ENCODE results near the gene KCNJ1. TPM values are rescaled to one million over a fixed set of nuclear protein-coding genes. Genes with fewer than 3 reads are reported as not detected.

KCNJ1 gene
- total and polyA plus RNA-seq, 2 donors, result 0.09 TPM; not detected in 1

DNA sequence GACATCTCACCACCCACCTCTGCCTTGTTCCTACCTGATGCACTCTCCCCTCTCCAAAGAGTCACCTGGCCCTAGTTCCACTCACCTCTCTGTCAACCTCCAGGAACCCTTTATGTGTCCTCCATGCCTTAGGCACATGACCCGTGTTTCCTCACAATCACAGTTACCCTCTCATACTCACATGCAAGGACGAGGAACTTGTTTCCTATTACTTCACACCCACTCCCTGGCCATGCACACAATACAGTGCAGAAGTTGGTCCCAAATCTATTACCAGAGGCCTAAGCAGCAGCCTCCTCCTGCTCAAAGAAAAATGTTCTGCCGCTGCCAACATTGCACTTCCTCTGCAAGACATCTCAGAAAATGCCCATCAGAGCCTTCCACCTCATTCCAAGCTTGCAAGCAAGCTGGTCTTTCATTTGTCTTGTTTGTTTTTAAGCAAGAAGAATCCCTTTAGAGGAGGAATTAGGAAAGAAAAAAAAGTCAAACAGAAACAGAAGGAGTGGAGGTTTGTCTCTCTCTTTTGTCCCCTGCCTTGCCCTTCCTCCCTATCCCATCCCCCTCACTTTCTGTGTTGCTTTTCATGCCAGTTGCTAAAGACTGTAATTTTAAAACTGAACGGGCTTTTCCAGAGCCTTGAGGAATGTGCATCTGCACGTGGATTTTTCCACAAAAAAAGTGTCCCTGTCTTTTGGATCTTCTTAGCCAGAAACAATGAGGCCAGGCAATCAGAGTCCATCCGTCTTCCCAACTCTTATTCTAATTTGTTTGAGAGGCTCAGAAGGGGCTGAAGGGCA is 63.4 kb downstream of the KCNJ1 start:
- H3K27ac ChIP-seq (ENCODE audit: low read depth), result no peak overlapping the region
- H3K4me3 ChIP-seq (ENCODE audit: low read depth, low read length), result no peak overlapping the region
- no peaks in the 10 kb centered on the region for H3K36me3 ChIP-seq (ENCODE audit: insufficient read depth)
- 70% methylated on average over 6 of the region's 6 CpGs for WGBS
- H3K4me1 ChIP-seq (ENCODE audit: insufficient read depth), result no peaks in the 10 kb centered on the region
- DNase-seq (ENCODE audit: extremely low spot score), result no peak

DNA sequence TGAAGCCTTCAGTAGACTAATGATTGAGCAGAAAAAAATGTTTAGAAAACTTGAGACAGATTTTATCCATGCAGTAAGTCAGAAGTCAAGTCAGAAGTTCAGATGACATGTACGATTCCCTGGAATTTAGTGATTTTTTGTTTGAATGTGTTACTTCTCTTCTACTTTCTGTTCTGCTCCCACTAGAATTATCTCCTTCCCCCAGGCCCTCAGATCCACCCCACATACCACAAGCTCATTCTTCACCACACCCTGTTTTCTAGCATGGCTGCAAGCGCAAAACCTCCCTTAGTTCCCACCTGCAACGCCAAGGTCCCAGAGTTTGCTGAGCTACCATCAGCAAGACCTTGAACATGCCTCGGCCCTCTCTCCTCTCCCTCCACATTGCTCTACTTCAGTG is 64.1 kb downstream of the KCNJ1 start:
- Histone ChIP-seq H3K27ac (ENCODE audit: low read depth) (no peak overlapping the region), H3K4me3 (ENCODE audit: low read depth, low read length) (no peak overlapping the region), H3K36me3 (ENCODE audit: insufficient read depth) (no peaks in the 10 kb centered on the region), H3K4me1 (ENCODE audit: insufficient read depth) (no peaks in the 10 kb centered on the region)
- whole genome bisulfite sequencing, result 92% methylated on average over 4 of the region's 4 CpGs
- DNase-seq (ENCODE audit: extremely low spot score), result no peak

DNA sequence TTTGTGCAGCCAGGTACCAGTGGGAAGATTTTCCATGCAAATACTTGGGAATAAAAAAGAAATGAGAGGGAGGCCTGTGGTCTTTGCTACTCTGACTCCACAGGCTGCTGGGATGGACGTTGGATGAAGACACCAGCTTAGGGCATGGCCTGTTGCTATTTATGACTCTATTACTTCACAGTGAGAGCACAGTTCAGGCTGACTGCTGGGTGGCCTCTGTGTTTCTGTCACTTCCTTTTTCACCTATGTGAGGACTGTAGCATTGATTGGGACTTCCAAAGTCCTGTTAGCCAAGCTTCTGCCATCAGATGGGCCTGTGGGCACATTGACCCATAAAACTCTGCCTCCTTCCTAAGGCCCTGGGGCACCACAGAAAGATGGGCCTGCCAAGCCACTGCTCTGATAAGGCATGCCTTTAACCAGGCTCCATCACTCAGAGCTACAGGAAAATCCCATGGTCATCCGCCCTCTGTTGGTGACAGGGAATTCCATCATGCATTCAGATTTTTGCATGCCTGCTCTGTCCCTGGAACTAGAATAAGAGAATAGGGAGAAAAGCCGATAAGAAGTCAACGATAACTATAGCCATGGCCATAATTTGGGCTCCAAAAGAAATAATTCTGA is 64.6 kb downstream of the KCNJ1 start:
- no peak for DNase-seq (ENCODE audit: extremely low spot score)
- no peak overlapping the region for H3K4me3 ChIP-seq (ENCODE audit: low read depth, low read length)
- no peaks in the 10 kb centered on the region for H3K36me3 ChIP-seq (ENCODE audit: insufficient read depth)
- 83% methylated on average over 4 of the region's 4 CpGs for WGBS
- H3K27ac ChIP-seq (ENCODE audit: low read depth), result no peak overlapping the region
- H3K4me1 ChIP-seq (ENCODE audit: insufficient read depth), result no peaks in the 10 kb centered on the region

DNA sequence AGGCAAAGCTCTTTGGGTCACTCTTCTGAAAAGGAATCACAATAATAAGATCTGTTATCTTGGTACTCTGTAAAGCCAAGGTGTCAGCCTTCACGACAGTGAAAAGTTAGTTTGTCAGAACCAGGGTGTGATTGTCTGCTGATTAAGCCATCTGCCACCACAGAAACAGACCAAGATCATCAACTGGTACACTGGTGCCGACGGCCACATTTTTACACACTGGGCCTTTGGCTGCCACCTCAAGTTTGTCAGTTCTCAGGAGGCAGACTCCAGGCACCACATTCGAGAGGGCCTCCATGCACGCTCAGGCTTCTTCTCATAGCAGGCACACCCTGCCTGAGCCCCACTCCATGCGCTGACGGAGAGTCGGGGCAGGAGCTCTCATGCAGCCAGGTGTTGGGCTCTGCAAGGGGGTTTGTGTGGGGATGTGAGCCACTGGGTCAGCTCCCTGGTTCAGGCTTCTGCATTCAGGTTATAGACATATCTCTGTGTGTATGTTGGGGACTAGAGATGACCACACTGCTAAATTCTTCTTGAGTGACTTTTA is 66.2 kb downstream of the KCNJ1 start:
- Histone ChIP-seq H3K27ac (ENCODE audit: low read depth) (no peak overlapping the region), H3K4me1 (ENCODE audit: insufficient read depth) (no peaks in the 10 kb centered on the region), H3K4me3 (ENCODE audit: low read depth, low read length) (no peak overlapping the region), H3K36me3 (ENCODE audit: insufficient read depth) (no peaks in the 10 kb centered on the region)
- DNase-seq (ENCODE audit: extremely low spot score), result no peak
- 93% methylated on average over 8 of the region's 8 CpGs for WGBS

DNA sequence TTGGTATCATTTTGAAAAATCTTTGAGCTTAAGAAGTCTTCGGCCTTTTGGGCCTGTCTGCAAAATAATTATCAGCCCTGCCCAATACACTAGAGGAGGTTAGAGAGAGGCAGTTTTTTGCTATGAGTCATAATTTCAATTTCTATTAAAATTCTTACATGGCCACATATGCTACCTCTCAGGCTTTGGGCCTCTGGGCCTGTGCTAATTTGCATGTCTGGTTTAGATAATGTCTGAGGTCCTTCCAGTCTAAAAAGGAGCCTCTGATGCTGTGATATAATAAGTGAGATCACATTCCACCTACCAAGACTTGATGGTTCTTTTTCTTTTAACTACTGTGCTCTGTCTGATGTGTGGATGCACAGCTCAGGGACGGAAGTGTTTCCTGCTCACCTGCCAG is 70.8 kb downstream of the KCNJ1 start:
- Histone ChIP-seq H3K4me3 (ENCODE audit: low read depth, low read length) (no peak overlapping the region), H3K36me3 (ENCODE audit: insufficient read depth) (no peaks in the 10 kb centered on the region), H3K4me1 (ENCODE audit: insufficient read depth) (no peaks in the 10 kb centered on the region), H3K27ac (ENCODE audit: low read depth) (no peak overlapping the region)
- DNase-seq (ENCODE audit: extremely low spot score), result no peak
- WGBS, result 94% methylated on average over 2 of the region's 2 CpGs

DNA sequence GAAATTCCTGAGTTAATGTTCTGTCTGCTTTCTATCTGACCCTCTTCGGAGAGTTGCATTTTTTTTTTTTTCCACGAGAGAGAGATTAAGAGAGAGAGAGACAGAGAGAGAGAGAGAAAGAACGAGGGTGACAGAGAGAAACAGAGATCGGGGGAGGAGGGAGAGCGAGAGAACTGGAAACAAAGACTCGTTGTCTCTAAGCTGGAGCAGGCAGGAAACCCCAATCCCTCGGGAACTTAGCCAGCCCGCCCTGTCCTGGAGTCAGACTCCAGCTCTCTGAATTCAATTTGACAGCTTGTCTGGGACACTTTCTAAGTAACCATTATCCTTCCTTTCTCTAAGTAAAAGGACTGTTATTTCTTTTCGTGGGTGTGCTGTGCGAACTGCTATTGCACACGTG is 76.9 kb downstream of the KCNJ1 start:
- Histone ChIP-seq H3K4me3 (ENCODE audit: low read depth, low read length) (no peak overlapping the region), H3K4me1 (ENCODE audit: insufficient read depth) (no peaks in the 10 kb centered on the region), H3K27ac (ENCODE audit: low read depth) (no peak overlapping the region), H3K36me3 (ENCODE audit: insufficient read depth) (no peaks in the 10 kb centered on the region)
- peak; percentile 26 for DNase-seq (ENCODE audit: extremely low spot score)
- WGBS, result 26% methylated on average over 11 of the region's 11 CpGs

DNA sequence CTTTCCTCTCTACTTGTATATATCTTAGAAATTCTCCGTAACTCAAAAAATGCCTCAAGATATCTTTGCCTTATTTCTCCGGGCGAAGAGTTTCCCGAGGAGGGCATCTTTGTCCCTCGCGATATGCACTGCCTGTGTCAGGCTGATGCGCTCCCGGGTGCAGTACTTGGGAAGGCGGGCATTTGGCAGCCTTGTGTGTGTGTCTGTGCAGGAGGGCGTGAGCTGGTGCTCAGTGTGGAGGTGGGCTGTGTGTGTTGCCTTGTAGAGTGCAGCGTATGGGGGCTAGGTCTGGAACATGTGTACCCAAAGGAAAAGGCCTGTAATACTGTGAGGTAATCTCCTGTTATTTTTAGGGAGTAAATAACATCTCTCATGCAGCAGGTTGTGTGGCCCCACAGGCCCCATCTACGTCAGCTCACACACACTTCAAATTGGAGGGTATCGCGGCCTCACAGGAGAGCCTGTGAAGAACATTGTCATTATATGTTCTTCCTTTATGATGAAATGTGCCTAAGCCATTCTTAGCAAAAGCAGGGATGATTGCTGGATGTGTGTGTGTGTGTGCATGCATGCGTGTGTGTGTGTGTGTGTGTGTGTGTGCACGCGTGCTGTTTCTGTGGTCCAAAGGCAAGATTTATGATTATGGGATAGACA is 77.5 kb downstream of the KCNJ1 start:
- Histone ChIP-seq H3K36me3 (ENCODE audit: insufficient read depth) (no peaks in the 10 kb centered on the region), H3K4me1 (ENCODE audit: insufficient read depth) (no peaks in the 10 kb centered on the region), H3K4me3 (ENCODE audit: low read depth, low read length) (no peak overlapping the region), H3K27ac (ENCODE audit: low read depth) (no peak overlapping the region)
- DNase-seq (ENCODE audit: extremely low spot score), result no peak
- WGBS, result 79% methylated on average over 17 of the region's 17 CpGs

Other genes starting within 250 kb of the KCNJ1 start
- gene FLI1, start 173.2 kb downstream of the KCNJ1 start, total RNA-seq, result 18.0 TPM
- gene FLI1, start 173.2 kb downstream of the KCNJ1 start, polyA plus RNA-seq, result 12.4 TPM
- 0.53 TPM for gene KCNJ5, start 24.1 kb upstream of the KCNJ1 start, total RNA-seq
- gene KCNJ5, start 24.1 kb upstream of the KCNJ1 start, polyA plus RNA-seq, result 0.11 TPM
- gene TP53AIP1, start 75.6 kb upstream of the KCNJ1 start, total RNA-seq, result 0.11 TPM
- not detected for gene TP53AIP1, start 75.6 kb upstream of the KCNJ1 start, polyA plus RNA-seq